ENCODE measurements around the gene PEX11B.
"Not testable (repeated sequence)": the region's sequence is repeated elsewhere in the genome, so short reads cannot be mapped to it uniquely, and the experiment has no call there.

Gene PEX11B

DNA sequence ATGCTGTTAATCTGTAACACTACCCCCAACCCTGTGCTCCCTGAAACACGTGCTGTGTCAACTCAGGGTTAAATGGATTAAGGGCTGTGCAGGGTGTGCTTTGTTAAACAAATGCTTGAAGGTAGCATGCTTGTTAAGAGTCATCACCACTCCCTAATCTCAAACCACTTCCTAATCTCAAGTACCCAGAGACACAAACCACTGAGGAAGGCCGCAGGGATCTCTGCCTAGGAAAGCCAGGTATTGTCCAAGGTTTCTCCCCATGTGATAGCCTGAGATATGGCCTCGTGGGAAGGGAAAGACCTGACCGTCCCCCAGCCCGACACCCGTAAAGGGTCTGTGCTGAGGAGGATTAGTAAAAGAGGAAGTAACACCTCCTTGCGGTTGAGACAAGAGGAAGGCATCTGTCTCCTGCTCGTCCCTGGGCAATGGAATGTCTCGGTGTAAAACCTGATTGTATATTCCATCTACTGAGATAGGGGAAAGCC is 14.0 kb upstream of the PEX11B start:
- DNase-seq (ENCODE audit: low spot score in 2 of 2): peak in 1 of 2 donors; percentile 70
- ATAC-seq, H3K9me3 Mint-ChIP-seq: not testable (repeated sequence)
- Mint-ChIP-seq H3K4me1 (peaks cover 38% of the 10 kb centered on the region), H3K4me3 (peak overlapping the region; percentile 56), H3K27ac (peak overlapping the region; percentile 88), H3K36me3 (peaks cover 53% of the 10 kb centered on the region)

- no peak for DNase-seq (ENCODE audit: low spot score in 2 of 2)
- ATAC-seq: no peak
- H3K27ac Mint-ChIP-seq: no peak overlapping the region
- peaks cover 30% of the 10 kb centered on the region for H3K4me1 Mint-ChIP-seq
- no peak overlapping the region for H3K4me3 Mint-ChIP-seq
- no peaks in the 10 kb centered on the region for H3K9me3 Mint-ChIP-seq
- peaks cover 24% of the 10 kb centered on the region for H3K36me3 Mint-ChIP-seq
Measured at GRCh38 chr1:145927916-145928643, 9.6 kb upstream of the PEX11B start.

DNA sequence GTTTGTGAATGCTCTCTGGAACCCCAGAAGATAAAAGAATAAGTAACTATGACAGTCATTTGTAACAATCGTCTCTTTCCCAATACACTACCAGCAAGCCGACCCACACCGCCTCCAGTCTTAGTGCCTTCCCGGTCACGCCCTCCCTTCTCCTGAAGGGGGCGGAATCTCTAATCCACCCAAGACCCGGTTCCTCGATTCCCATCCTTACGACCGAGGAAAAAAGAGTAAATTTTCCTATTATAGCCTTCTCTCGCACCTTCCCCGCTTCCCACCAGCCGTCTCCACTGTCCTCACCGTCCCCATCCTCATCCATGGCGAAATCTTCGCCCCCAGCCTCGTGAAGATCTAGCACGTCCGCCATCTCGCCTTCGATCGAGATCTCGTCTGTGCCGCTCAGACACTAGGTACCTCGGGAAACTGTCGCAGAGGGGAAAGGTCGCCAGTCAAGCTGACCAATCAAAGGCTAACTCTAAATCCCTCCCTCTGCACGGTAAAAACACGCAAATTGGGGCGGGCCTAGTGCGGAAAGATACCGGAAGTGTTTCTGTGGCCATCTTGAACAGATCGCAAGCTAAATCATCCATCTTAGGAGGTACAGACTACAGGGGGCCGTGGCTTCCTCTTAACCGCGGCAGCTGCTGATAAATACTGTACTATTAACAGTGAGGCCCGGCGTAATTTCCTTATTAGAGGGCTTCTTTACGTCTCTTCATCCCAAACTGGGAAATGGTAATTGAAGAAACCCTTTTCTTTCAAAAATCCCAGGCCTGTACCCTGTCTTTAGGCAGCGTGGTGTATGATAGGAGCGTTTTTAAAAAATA is 8.8 kb upstream of the PEX11B start, which contains the start of gene RBM8A:
Gene RBM8A (minus strand): TSS at position 422 of the 824 bp plus-strand sequence. CDS start 58 bp downstream, at position 364.
- Mint-ChIP-seq H3K4me1 (peaks cover 22% of the 10 kb centered on the region), H3K27ac (no peak within 1 kb of the TSS), H3K36me3 (peaks cover 29% of the 10 kb centered on the region), H3K4me3 (no peak within 1 kb of the TSS), H3K9me3 (no peaks in the 10 kb centered on the region)
- ATAC-seq (peak; percentile 97), DNase-seq (ENCODE audit: low spot score in 2 of 2) (peak; percentile 70 to 92)

GRCh38 chr1:145926686-145927062 is 8.2 kb upstream of the PEX11B start:
- Mint-ChIP-seq H3K9me3 (no peaks in the 10 kb centered on the region), H3K4me3 (no peak overlapping the region), H3K36me3 (peaks cover 31% of the 10 kb centered on the region), H3K27ac (no peak overlapping the region), H3K4me1 (peaks cover 16% of the 10 kb centered on the region)
- DNase-seq (ENCODE audit: low spot score in 2 of 2) (peak; percentile 28 to 81), ATAC-seq (peak; percentile 79)

DNA sequence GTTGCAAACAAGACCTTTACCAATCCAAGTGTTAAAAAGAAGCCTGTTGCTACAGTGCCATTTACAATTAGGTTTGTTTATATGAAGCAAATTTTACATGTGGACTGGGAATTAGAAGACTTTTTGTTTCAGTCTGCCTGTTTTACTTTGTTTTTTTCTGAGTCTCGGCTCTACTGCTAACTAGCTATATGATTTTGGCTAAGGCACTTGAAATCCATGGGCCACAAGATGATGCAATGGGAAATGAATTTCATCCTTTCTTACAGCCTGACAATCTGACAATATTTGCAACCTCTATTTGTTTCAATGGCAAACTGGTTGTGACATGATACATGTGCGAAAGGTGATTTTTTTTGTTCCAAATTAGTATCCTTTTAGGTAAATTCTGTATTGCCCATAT is 3.7 kb upstream of the PEX11B start:
- peaks cover 42% of the 10 kb centered on the region for H3K36me3 Mint-ChIP-seq
- ATAC-seq (no peak), DNase-seq (ENCODE audit: low spot score in 2 of 2) (no peak)
- no peak overlapping the region for H3K4me3 Mint-ChIP-seq
- H3K4me1 Mint-ChIP-seq: peaks cover 25% of the 10 kb centered on the region
- H3K27ac Mint-ChIP-seq: no peak overlapping the region
- no peaks in the 10 kb centered on the region for H3K9me3 Mint-ChIP-seq

GRCh38 chr1:145920297-145920696 is 1.8 kb upstream of the PEX11B start:
- Mint-ChIP-seq H3K36me3 (peaks cover 59% of the 10 kb centered on the region), H3K4me1 (peaks cover 41% of the 10 kb centered on the region), H3K27ac (peak overlapping the region; percentile 94), H3K4me3 (peak overlapping the region; percentile 94)
- not testable (repeated sequence) for ATAC-seq; DNase-seq (ENCODE audit: low spot score in 2 of 2); H3K9me3 Mint-ChIP-seq

DNA sequence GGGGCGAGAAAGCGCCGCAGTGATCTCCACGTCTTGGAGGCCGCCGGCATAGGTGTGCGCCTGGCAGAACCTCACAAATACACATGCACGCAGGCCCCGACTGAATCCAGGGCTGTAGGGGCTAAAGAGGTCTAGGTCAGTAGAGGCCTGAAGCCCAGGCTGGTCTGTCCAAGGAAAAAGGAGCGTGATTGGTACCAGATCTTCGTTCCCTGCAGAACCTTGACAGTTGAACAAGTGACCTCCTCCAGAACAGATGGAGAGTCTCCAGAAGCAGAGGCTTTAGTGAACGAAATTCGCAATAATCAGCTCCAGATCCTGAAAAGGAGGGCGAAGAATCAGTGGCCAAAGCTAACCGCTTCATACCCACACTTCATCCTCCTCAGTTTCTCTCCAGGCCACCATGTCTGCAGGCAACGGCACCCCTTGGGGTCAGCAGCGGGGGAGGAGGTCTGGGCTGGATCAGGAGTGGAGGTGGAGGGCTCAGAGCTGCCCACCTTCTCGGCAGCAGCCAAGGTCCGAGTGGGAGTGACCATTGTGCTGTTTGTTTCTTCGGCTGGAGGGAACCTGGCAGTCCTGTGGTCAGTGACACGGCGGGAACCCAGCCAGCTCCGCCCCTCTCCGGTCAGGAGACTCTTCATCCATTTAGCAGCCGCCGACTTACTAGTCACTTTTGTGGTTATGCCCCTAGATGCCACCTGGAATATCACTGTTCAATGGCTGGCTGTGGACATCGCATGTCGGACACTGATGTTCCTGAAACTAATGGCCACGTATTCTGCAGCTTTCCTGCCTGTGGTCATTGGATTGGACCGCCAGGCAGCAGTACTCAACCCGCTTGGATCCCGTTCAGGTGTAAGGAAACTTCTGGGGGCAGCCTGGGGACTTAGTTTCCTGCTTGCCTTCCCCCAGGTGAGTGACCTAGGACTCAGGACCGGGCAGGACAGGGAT is 749 bp upstream of the PEX11B start:
- Mint-ChIP-seq H3K4me1 (peaks cover 41% of the 10 kb centered on the region), H3K27ac (peak overlapping the region; percentile 94), H3K4me3 (peak overlapping the region; percentile 94), H3K36me3 (peaks cover 69% of the 10 kb centered on the region), H3K9me3 (no peaks in the 10 kb centered on the region)
- DNase-seq (ENCODE audit: low spot score in 2 of 2): no peak
- ATAC-seq: peak; percentile 92

- peak overlapping the region; percentile 94 for H3K4me3 Mint-ChIP-seq
- peaks cover 41% of the 10 kb centered on the region for H3K4me1 Mint-ChIP-seq
- DNase-seq (ENCODE audit: low spot score in 2 of 2) (no peak), ATAC-seq (no peak)
- peaks cover 62% of the 10 kb centered on the region for H3K36me3 Mint-ChIP-seq
- H3K9me3 Mint-ChIP-seq: no peaks in the 10 kb centered on the region
- H3K27ac Mint-ChIP-seq: peak overlapping the region; percentile 94
Measured at GRCh38 chr1:145917595-145917994, 922 bp downstream of the PEX11B start.

GRCh38 chr1:145916745-145917144 is 1.8 kb downstream of the PEX11B start:
- ATAC-seq (no peak), DNase-seq (ENCODE audit: low spot score in 2 of 2) (no peak)
- Mint-ChIP-seq H3K4me1 (peaks cover 41% of the 10 kb centered on the region), H3K27ac (peak overlapping the region; percentile 68), H3K36me3 (peaks cover 61% of the 10 kb centered on the region), H3K4me3 (peak overlapping the region; percentile 94), H3K9me3 (no peaks in the 10 kb centered on the region)

DNA sequence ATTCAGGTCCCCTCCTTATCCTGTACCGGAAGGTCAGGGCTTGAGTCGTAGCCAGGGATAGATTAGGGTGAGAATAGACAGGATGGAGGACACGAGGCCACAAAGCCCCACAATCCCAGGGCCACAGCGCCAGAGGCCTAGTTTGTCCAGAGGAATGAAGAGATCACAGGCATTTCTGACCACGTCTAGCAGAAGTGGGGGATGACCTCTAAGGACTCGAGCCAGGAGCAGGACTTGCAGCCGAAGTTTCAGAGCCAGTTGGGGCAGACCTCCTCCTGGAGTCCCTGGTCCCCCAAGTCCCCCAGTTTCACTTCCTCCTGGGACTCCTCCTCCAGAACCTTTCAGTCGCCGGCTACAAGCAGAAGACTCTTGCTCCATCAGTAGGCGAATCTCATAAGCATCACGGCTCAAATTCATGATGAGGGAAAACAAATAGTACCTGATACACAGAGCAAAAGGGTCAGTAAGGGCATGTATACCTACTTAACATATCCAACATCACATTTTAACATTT is 6.3 kb downstream of the PEX11B start:
- DNase-seq (ENCODE audit: low spot score in 2 of 2) (no peak), ATAC-seq (no peak)
- H3K27ac Mint-ChIP-seq: peak overlapping the region; percentile 49
- H3K4me3 Mint-ChIP-seq: no peak overlapping the region
- H3K9me3 Mint-ChIP-seq: no peaks in the 10 kb centered on the region
- H3K4me1 Mint-ChIP-seq: peaks cover 15% of the 10 kb centered on the region
- H3K36me3 Mint-ChIP-seq: peaks cover 66% of the 10 kb centered on the region

- DNase-seq (ENCODE audit: low spot score in 2 of 2) (no peak), ATAC-seq (no peak)
- H3K4me3 Mint-ChIP-seq: no peak overlapping the region
- H3K4me1 Mint-ChIP-seq: no peaks in the 10 kb centered on the region
- peaks cover 35% of the 10 kb centered on the region for H3K36me3 Mint-ChIP-seq
- no peak overlapping the region for H3K27ac Mint-ChIP-seq
- H3K9me3 Mint-ChIP-seq: no peaks in the 10 kb centered on the region
Measured at GRCh38 chr1:145908653-145909052, 9.9 kb downstream of the PEX11B start.

GRCh38 chr1:145906954-145907753 is 11.4 kb downstream of the PEX11B start:
- no peak for DNase-seq (ENCODE audit: low spot score in 2 of 2)
- Mint-ChIP-seq H3K36me3 (peaks cover 25% of the 10 kb centered on the region), H3K27ac (no peak overlapping the region), H3K9me3 (no peaks in the 10 kb centered on the region), H3K4me3 (no peak overlapping the region), H3K4me1 (no peaks in the 10 kb centered on the region)
- ATAC-seq: no peak

DNA sequence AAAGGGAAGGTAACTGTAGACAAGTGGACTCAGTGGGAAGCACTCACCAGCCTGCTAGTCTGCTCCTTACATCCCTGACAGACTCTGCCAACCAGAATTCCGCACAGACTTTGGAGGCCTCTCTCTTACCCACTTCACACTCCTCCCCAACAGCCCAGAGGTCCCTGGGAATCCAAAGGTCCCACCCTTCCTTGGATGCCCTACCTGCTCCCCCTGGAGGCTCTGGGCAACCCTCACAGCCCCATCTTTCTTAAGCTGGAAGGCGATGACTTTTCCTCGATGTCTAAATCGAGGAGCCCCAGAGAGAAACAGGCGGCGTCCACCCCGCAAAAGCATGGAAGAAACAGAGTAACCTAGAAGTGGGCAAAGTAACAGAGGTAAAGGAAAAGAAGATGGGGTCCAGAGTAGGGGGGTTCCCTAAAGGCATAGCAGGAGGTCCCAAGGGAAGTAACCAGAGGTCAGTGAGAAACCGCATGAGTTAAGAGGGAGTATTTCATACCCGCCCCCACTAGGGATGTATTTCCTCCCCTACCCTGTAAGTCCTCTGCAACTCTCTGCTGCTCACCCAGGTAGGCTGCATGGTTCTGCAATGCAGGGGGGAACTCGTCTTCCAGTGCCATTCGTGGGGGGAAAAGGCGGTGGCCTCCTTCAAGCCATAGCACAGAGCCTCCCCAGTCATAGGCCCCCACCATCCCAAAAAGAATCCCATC is 17.1 kb downstream of the PEX11B start:
- no peak overlapping the region for H3K4me3 Mint-ChIP-seq
- H3K9me3 Mint-ChIP-seq: no peaks in the 10 kb centered on the region
- H3K36me3 Mint-ChIP-seq: no peaks in the 10 kb centered on the region
- H3K4me1 Mint-ChIP-seq: no peaks in the 10 kb centered on the region
- DNase-seq (ENCODE audit: low spot score in 2 of 2) (no peak), ATAC-seq (no peak)
- peak overlapping the region; percentile 69 for H3K27ac Mint-ChIP-seq
